ENCODE results near the gene BEST4.
A peak's percentile ranks its signal among the peaks of the same experiment; 100 is the strongest.
"Not testable (repeated sequence)": the region's sequence is repeated elsewhere in the genome, so short reads cannot be mapped to it uniquely, and the experiment has no call there.

Gene BEST4

GRCh38 chr1:44777969-44778635 is 9.9 kb downstream of the BEST4 start:
- no peak for DNase-seq (ENCODE audit: low read depth)

DNA sequence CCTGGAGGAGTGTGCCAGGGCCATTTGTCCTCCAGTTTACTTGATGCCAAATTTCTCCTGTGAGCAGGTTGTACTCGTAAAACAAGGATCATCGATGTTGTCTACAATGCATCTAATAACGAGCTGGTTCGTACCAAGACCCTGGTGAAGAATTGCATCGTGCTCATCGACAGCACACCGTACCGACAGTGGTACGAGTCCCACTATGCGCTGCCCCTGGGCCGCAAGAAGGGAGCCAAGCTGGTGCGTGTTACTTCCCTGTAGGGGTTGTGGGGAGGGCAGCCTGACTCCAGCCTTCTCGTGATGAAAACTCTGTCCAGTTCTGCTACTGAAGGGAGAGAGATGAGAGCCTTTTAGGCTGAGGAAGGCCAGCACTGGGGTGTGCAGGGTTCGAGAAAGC is 10.4 kb downstream of the BEST4 start:
- DNase-seq (ENCODE audit: low read depth), result no peak

DNA sequence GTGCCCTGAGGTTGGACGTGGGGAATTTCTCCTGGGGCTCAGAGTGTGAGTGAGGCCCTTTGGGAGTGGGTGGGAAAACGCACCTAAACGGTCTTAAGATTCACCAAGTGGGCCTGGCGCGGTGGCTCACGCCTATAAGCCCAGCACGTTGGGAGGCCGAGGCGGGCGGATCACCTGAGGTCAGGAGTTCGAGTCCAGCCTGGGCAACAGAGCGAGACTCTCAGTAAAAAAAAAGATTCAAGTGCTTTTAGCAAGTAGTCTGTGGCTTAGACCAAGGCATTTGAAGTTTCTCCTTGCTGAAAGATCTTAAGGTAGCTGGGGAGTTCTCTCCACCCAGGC is 11.3 kb downstream of the BEST4 start:
- no peak for DNase-seq (ENCODE audit: low read depth)

- DNase-seq (ENCODE audit: low read depth), result peak; percentile 41
Measured at GRCh38 chr1:44775930-44776729, 11.8 kb downstream of the BEST4 start.

DNA sequence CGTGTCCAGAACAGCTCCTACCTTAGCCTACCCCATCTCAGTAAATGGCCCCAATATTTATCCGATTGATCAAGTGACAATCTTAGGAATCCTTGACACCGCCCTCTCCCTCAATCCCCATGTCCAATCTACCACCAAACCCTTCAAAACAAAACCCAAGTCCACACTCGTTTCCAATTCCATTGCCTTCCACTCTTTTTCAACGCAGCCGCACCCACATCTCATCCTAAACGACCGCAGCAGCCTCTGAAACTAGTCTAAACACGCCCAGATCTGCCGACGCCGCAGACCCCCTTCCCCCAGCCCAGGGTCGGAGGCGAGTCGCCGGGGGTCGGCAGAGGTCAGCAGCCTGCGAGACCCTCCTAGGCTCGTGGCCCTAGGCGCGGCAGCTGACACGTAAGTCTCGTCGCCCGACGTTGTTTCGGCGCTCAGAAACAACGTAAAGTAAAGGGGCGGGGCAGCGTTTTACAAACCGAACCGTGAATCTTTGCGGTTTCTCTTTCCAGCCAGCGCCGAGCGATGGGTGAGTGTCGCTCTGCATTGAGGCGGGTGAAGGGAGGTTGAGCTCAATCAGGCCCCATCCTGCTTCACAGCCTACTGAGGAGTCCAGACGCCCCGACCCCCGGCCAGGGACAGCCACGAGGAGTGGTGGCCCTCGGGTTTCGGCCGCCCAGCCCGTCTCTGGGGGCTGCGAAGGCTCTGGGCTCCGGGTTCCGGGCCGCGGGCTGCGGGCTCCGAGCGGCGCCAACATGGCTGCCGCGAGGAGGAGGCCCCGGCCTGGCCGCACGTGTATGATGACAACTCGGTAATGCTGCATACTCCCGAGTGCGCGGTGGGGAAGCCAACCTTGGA is 12.7 kb downstream of the BEST4 start, which contains the start of gene RPS8:
TSS of gene RPS8 (plus strand) at position 463 of the 852 bp plus-strand sequence. CDS start at position 520, 57 bp downstream.
- peak; percentile 97 for DNase-seq (ENCODE audit: low read depth)

GRCh38 chr1:44766421-44766820 is 21.5 kb downstream of the BEST4 start:
- DNase-seq (ENCODE audit: low read depth), result not testable (repeated sequence)

DNA sequence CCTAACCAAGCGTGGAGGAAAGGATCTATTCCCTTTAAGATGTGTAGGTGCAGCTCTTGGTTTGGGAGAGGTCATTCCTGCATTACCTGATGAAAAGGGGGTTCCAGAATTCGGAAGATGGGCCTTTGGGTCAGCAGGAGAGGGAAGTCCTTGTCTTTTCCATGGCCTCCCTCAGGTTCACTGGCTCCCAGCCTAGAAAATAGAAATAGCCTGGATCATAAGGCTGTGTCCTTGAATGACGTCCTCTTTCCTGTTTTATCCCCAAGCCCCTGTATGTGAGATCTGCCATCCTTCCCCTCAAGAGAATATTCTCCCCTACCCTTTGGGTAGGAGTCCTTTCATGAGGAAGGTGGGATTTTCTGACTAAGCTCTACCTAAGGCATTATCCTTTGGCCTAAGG is 27.1 kb downstream of the BEST4 start:
- DNase-seq (ENCODE audit: low read depth), result no peak

- DNase-seq (ENCODE audit: low read depth), result no peak
Measured at GRCh38 chr1:44759077-44759476, 28.9 kb downstream of the BEST4 start.

DNA sequence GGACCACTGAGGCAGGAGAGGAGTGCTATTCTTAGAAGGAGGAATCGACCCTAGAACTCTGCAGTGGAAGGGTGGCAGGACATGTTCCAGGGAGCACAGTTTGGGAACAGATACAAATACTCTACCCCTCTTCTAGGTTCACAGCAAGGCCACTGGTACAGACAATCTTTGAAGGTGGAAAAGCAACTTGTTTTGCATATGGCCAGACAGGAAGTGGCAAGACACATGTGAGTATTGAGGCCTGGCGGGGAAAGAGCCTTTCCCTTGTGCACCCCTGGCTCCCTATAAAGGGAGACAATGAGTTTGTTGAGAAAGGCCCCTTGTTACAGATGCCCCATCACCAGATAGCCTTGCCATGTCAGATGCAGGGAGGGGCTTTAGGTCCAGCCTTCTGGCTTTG is 30.6 kb downstream of the BEST4 start:
- no peak for DNase-seq (ENCODE audit: low read depth)

DNA sequence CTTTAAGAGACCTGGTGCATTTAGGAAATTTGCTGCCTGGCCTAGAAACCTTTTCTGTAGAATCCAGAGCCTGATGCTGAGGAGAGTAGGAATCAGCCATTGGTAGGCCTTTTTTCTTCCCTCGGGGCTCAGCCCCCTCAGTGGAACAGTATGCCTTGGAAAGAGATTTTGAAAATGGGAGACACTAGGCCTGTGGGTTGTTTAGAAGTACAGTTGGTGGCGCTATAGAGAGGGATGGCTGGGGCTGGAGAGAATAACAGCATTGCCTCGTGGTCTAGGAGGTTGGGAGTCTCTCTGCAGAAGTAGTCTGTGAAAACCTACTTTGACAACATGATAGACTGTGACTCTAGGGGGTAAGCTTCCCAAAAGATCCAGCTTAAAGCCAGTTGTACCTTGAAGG is 40.1 kb downstream of the BEST4 start:
- DNase-seq (ENCODE audit: low read depth), result no peak

- DNase-seq (ENCODE audit: low read depth), result peak; percentile 23
Measured at GRCh38 chr1:44743211-44743610, 44.8 kb downstream of the BEST4 start.

GRCh38 chr1:44740179-44740617 is 47.8 kb downstream of the BEST4 start:
- DNase-seq (ENCODE audit: low read depth), result no peak

- peak; percentile 98 for DNase-seq (ENCODE audit: low read depth)
Measured at GRCh38 chr1:44739307-44740178, 48.4 kb downstream of the BEST4 start, which contains the start of gene KIF2C. KIF2C (plus strand) TSS chr1:44739837; CDS start chr1:44739933, 96 bp downstream.

GRCh38 chr1:44738953-44739306 is 49.0 kb downstream of the BEST4 start:
- DNase-seq (ENCODE audit: low read depth), result not testable (repeated sequence)

DNA sequence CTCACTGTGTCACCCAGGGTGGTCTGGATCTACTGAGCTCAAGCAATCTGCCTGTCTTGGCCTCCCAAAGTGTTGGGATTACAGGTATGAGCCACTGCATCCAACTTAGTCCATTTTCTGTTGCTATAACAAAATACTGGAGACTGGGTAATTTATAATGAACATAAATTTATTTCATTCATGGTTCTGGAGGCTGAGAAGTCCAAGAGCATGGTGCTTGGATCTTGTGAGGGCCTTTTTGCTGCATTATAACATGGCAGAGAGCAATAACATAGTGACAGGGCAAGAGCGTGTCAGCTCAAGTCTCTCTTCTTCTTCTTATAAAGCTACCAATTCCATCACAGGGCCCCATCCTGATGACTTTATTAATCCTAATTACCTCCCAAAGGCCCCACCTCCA is 52.0 kb downstream of the BEST4 start:
- no peak for DNase-seq (ENCODE audit: low read depth)

GRCh38 chr1:44733784-44734183 is 54.2 kb downstream of the BEST4 start:
- DNase-seq (ENCODE audit: low read depth), result no peak
